Activated CD4-positive, alpha-beta T cell treated with anti-CD3 and anti-CD28 coated beads, Interleukin-2, Interleukin-6, amounts not matched to agents 100 ng/mL and 50 ng/mL, durations not matched to agents 16 hours and 8 hours (primary cell): Measurements from ENCODE around the gene GNG10.
"Not testable (repeated sequence)": the region's sequence is repeated elsewhere in the genome, so short reads cannot be mapped to it uniquely, and the experiment has no call there.

Experiments used
- DNase-seq: peaks from one replicate; pipeline ENCODE4 v3.0.0-alpha.2; 2020

The GNG10 gene

DNA sequence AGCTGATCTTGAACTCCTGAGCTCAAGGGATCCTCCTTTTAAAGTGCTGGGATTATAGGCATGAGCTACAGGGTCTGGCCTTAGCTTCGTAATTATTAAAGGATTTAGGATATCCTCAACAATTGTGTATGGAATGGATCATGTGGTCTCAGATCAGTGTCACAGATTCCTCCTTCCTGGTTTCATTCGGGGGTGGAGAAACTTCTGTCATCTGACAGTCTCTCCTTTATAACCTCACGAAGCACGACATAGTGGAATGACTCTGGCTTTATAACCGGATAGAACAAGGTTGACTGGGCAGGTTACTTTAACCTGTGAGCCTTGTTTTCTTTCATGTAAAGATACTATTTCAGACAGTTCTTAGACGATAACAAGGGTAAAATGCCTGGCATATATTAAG, 4.4 kb upstream of the GNG10 start:
- DNase-seq = no peak

DNA sequence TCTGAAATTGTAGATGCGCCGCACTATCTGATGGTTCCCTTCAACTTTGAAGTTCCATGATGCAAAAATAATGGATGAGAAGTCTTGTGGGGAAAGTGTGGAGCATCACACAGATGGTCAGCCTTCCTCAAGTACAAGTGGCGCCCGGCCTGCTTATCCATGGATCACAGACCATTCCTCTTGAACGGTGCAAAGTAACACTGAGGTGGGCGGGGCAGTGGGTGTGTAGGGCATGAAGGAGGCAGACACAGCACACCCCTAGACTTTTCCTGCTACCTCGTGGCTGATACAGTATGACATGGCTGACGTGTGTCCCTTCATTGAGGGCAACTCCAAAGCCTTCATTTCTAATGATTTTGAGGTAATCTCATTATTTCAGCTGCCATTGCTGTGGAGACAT, 2.5 kb upstream of the GNG10 start:
- DNase-seq = no peak

DNA sequence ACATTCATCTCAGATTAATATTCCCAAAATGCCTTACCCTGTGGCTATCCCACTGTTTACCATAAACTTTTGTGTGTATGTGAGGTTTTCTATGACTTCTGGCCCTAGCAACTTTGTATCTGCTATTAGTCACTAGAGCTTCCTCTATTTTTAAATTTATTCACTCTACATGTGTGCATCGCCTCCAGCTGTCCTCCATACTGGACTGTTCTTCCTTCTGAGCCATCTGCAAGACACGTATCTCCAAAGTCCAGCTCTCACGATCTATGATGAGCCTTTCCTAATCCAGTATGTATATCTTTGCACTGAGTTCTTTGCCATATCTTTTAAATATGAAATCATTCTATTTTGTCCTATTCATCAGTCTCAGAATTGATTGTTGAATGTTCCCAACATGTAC, 1.7 kb upstream of the GNG10 start:
- DNase-seq = no peak

GRCh38 chr9:111661802-111662521, 557 bp downstream of the GNG10 start:
- DNase-seq = peak; percentile 43

DNA sequence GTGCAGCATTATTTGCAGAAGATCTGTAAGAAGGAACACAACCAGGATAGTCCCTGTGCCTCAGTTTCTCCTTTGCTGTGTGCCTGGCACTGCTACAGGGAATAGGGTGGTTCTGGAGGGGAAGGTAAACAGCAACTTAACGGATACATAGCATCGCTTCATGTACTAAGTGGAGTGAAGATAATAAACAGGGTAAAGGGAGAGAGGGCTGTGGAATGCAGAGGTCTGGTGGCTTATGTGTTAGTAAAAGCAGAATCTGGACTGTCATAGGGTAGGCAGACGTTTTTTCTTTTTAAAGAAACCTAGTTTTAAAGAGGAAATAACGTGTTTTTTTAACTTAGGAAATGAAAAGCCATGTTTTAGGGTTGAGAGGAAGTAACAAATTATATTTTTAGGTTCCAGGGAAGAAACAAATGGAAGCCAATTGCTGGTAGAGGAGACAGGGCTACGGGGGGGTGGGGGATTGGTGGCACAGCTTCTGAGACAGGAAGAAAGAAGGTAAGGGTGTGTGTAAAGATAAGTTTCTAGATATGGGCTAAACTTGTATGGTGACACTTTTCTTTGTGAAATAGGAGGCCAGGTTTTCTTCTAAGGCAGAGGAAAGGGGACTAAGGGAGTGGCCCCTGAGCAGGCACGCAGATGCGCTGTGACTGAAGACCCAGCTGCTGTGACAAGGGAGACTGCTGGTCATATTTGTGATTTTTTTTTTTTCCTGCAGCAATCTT, 1.3 kb downstream of the GNG10 start:
- peak; percentile 26 for DNase-seq

GRCh38 chr9:111663301-111663823, 2.0 kb downstream of the GNG10 start:
- DNase-seq = no peak

GRCh38 chr9:111668026-111668573, 6.7 kb downstream of the GNG10 start:
- no peak for DNase-seq

DNA sequence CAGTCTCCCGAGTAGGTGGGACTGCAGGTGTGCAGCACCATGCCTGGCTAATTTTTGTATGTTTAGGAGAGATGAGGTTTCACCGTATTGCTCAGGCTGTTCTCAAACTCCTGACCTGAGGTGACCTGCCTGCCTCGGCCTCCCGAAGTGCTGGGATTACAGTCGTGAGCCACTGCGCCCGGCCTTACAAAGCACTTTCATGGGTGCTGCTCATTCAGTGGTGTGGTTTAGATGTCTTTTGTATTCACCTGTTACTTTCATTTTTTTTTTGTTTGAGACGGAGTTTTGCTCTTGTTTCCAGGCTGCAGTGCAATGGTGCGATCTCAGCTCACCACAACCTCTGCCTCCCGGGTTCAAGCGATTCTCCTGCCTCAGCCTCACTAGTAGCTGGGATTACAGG, 7.2 kb downstream of the GNG10 start:
- not testable (repeated sequence) for DNase-seq

GRCh38 chr9:111674319-111674718, 12.9 kb downstream of the GNG10 start:
- DNase-seq = no peak

GRCh38 chr9:111676116-111676515, 14.7 kb downstream of the GNG10 start:
- no peak for DNase-seq

GRCh38 chr9:111678293-111678692, 16.9 kb downstream of the GNG10 start:
- DNase-seq = no peak

GRCh38 chr9:111679199-111679598, 17.8 kb downstream of the GNG10 start:
- DNase-seq = no peak

GRCh38 chr9:111683392-111683791, 22.0 kb downstream of the GNG10 start:
- no peak for DNase-seq

GRCh38 chr9:111691672-111692329, 30.4 kb downstream of the GNG10 start:
- DNase-seq = peak; percentile 15

GRCh38 chr9:111696796-111697195, 35.4 kb downstream of the GNG10 start:
- no peak for DNase-seq

DNA sequence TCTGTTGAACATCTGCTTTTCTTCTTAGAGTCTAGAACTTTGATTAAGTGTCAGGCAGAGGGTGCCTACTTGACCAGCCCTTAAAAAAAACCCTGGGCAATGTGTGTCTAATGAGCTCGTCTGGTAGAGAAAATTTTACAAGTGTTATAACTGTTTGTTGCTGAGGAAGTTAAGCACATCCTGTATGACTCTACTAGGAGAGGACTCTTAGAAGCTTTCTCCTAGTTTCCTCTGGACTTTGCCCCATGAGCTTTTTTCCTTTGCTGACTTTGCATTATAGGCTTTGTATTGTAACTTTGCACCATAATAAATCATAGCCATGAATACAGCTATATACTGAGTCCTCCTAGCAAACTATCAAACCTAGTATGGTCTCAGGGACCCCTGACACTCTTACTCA, 39.4 kb downstream of the GNG10 start:
- DNase-seq = no peak

GRCh38 chr9:111704503-111704902, 43.1 kb downstream of the GNG10 start:
- no peak for DNase-seq

- DNase-seq = no peak
Measured at GRCh38 chr9:111711548-111711947, 50.1 kb downstream of the GNG10 start.

DNA sequence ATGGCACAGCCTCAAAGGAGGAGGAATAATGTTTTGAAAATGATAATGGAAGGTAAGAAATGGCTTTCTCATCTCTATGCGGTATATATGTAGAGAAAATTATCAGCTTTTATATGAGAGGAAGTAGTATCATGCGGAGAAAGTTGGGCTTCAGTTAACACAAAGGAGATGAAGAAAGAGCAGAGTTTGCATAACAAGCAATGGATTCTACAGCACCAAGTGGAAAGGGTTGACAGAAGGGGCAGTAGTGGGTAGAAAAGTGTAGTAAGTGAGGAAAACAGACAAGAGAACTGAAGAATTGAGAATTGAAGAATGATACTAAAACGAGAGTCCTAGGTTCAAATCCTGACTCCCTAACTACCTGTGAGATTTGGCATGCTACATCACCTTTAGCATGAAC, 51.0 kb downstream of the GNG10 start:
- no peak for DNase-seq

DNA sequence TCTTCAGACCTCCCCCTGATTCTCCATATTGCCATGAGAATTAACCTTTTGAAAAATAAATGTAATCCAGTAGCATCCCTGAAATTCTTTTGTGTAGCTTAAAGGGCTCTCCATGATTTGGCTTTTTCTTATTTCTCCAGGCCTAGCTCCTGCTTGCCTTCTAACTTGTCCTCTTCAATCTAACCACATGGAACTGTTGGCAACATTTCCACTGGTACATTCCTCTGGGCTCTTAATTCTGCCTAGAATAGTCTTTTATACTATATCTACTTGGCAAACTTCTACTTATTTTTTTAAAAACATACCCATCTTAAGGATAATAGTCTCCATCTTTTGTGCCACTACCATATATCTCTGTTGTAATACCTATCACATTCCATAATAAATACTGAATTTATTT, 54.1 kb downstream of the GNG10 start:
- no peak for DNase-seq

DNA sequence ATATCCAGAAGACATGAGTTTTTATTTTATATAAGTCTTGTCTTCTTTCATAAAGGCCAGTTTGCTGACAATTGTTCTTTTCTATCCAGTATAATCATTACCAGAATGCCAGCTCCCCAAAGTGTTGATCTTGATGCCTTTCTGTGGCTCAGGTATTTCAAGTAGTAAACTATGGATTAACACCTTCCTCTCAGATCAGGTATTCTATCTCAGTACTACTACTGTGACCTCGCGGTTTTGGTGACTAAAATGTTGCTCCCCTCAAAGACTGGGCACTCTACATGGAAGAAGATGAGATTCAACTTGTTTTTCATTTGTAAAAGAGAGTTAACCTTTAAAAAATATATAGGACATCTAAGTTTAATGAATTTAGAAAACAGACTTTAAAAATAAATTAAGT, 58.1 kb downstream of the GNG10 start:
- peak; percentile 14 for DNase-seq
